H9 (cell line): ENCODE results near the gene SH3PXD2B. TPM values are rescaled to one million over a fixed set of nuclear protein-coding genes. Genes with fewer than 3 reads are reported as not detected.
"Not testable (repeated sequence)": the region's sequence is repeated elsewhere in the genome, so short reads cannot be mapped to it uniquely, and the experiment has no call there.

Experiments
- DNase-seq: peaks from one replicate; pipeline ENCODE4 v3.0.0-alpha.2; 2017
- H2AFZ ChIP-seq: one replicate; pipeline ENCODE4 v1.6.1; 2013; ENCODE audit warnings: mild to moderate bottlenecking, low read length, control low read depth, moderate library complexity
- H2AK5ac ChIP-seq: 2 replicates; pipeline ENCODE4 v1.6.1; 2013; ENCODE audit warnings: low read length, control low read depth, mixed read lengths; ENCODE audit not compliant: insufficient read length
- H2BK120ac ChIP-seq: one replicate; pipeline ENCODE4 v1.6.1; 2013; ENCODE audit warnings: low read depth, mild to moderate bottlenecking, low read length, control low read depth, inconsistent platforms; ENCODE audit not compliant: poor library complexity, severe bottlenecking
- H2BK12ac ChIP-seq: 2 replicates; pipeline ENCODE4 v1.6.1; 2013; ENCODE audit warnings: low read length, control low read depth, mixed read lengths, low read depth; ENCODE audit not compliant: insufficient read length
- H2BK15ac ChIP-seq: 2 replicates; pipeline ENCODE4 v1.6.1; 2013; ENCODE audit warnings: low read depth, low read length, control low read depth
- H2BK20ac ChIP-seq: one replicate; pipeline ENCODE4 v1.6.1; 2013; ENCODE audit warnings: low read depth, mild to moderate bottlenecking, low read length, control low read depth, inconsistent platforms; ENCODE audit not compliant: poor library complexity, severe bottlenecking
- H2BK5ac ChIP-seq: 2 replicates; pipeline ENCODE4 v1.6.1; 2013; ENCODE audit warnings: low read length, control low read depth, mixed read lengths; ENCODE audit not compliant: insufficient read length
- H3K14ac ChIP-seq: 2 replicates; pipeline ENCODE4 v1.6.1; 2013; ENCODE audit warnings: low read length, control low read depth; ENCODE audit not compliant: insufficient read depth
- H3K18ac ChIP-seq: 2 replicates; pipeline ENCODE4 v1.6.1; 2013; ENCODE audit warnings: low read depth, mild to moderate bottlenecking, mixed read lengths, low read length, control low read depth; ENCODE audit not compliant: insufficient read length
- H3K23ac ChIP-seq: 2 replicates; pipeline ENCODE4 v1.6.1; 2013; ENCODE audit warnings: low read length, control low read depth, mixed read lengths, low read depth; ENCODE audit not compliant: insufficient read length
- H3K23me2 ChIP-seq: 2 replicates; pipeline ENCODE4 v1.6.1; 2013; ENCODE audit warnings: low read depth, mild to moderate bottlenecking, mixed read lengths, low read length, control low read depth; ENCODE audit not compliant: insufficient read length, poor library complexity, severe bottlenecking
- H3K27ac ChIP-seq: 2 replicates; pipeline ENCODE4 v1.5.1; 2013; ENCODE audit warnings: low read length, control low read depth, mixed read lengths, low read depth; ENCODE audit not compliant: insufficient read length
- H3K27me3 ChIP-seq: 2 replicates; pipeline ENCODE4 v1.6.1; 2013; ENCODE audit warnings: low read length, control low read depth, inconsistent platforms; ENCODE audit not compliant: insufficient read depth
- H3K4ac ChIP-seq: 2 replicates; pipeline ENCODE4 v1.6.1; 2013; ENCODE audit warnings: low read depth, mild to moderate bottlenecking, control low read depth, inconsistent platforms, low read length, moderate library complexity
- H3K4me1 ChIP-seq: 2 replicates; pipeline ENCODE4 v1.6.1; 2013; ENCODE audit warnings: low read length, control low read depth, inconsistent platforms; ENCODE audit not compliant: insufficient read depth
- H3K4me2 ChIP-seq: 2 replicates; pipeline ENCODE4 v1.6.1; 2013; ENCODE audit warnings: low read length, control low read depth, mixed read lengths; ENCODE audit not compliant: insufficient read length, insufficient read depth
- H3K56ac ChIP-seq: 2 replicates; pipeline ENCODE4 v1.6.1; 2013; ENCODE audit warnings: low read depth, mild to moderate bottlenecking, mixed read lengths, low read length, control low read depth; ENCODE audit not compliant: insufficient read length
- H3K79me1 ChIP-seq: 2 replicates; pipeline ENCODE4 v1.6.1; 2013; ENCODE audit warnings: low read depth, mild to moderate bottlenecking, moderate library complexity, low read length, control low read depth, inconsistent platforms; ENCODE audit not compliant: insufficient read depth, poor library complexity, severe bottlenecking
- H3K79me2 ChIP-seq: 2 replicates; pipeline ENCODE4 v1.6.1; 2013; ENCODE audit warnings: low read length, control low read depth, inconsistent platforms; ENCODE audit not compliant: insufficient read depth
- H3K9ac ChIP-seq: 2 replicates; pipeline ENCODE4 v1.6.1; 2013; ENCODE audit warnings: low read length, control low read depth, mixed read lengths; ENCODE audit not compliant: insufficient read length; ENCODE audit errors: extremely low read depth
- H3K9me3 ChIP-seq: one replicate; pipeline ENCODE4 v1.6.1; 2013; ENCODE audit warnings: low read depth, low read length, inconsistent platforms; ENCODE audit not compliant: control insufficient read depth
- H3T11ph ChIP-seq: one replicate; pipeline ENCODE4 v1.6.1; 2013; ENCODE audit warnings: mild to moderate bottlenecking, low read length, control low read depth, inconsistent platforms
- H4K20me1 ChIP-seq: one replicate; pipeline ENCODE4 v1.6.1; 2013; ENCODE audit not compliant: control insufficient read depth, insufficient read length, insufficient read depth
- H4K5ac ChIP-seq: 2 replicates; pipeline ENCODE4 v1.6.1; 2013; ENCODE audit warnings: low read depth, mild to moderate bottlenecking, mixed read lengths, low read length, control low read depth; ENCODE audit not compliant: insufficient read length
- H4K8ac ChIP-seq: replicated peaks from 2 replicates; pipeline ENCODE4 v1.6.1; 2013; ENCODE audit warnings: low read length, control low read depth, mixed read lengths, low read depth; ENCODE audit not compliant: insufficient read length
- H4K91ac ChIP-seq: 2 replicates; pipeline ENCODE4 v1.6.1; 2013; ENCODE audit warnings: low read depth, mild to moderate bottlenecking, moderate library complexity, mixed read lengths, low read length, control low read depth; ENCODE audit not compliant: insufficient read length
- H3K27ac Mint-ChIP-seq, 3 experiments: 2 replicates in 2 of 3; 3 replicates in 1 of 3; pipeline ENCODE4 v1.8.0; 2020 to 2021; ENCODE audit warnings: mixed read lengths in 3 of 3, mild to moderate bottlenecking in 1 of 3, moderate library complexity in 1 of 3
- H3K27me3 Mint-ChIP-seq: 2 replicates; pipeline ENCODE4 v1.8.0; 2021; ENCODE audit warnings: low read depth, mild to moderate bottlenecking, moderate library complexity, mixed read lengths
- H3K36me3 Mint-ChIP-seq, 3 experiments: 2 replicates in 2 of 3; 3 replicates in 1 of 3; pipeline ENCODE4 v1.8.0; 2020 to 2021; ENCODE audit warnings: low read depth in 3 of 3, mixed read lengths in 3 of 3; ENCODE audit not compliant: insufficient read depth in 1 of 3
- H3K4me1 Mint-ChIP-seq, 2 experiments: 2 replicates each; pipeline ENCODE4 v1.8.0; 2020; ENCODE audit warnings: mixed read lengths in 2 of 2
- H3K4me3 Mint-ChIP-seq, 2 experiments: 2 replicates in 1 of 2; 3 replicates in 1 of 2; pipeline ENCODE4 v1.8.0; 2020 to 2021; ENCODE audit warnings: mild to moderate bottlenecking in 2 of 2, mixed read lengths in 2 of 2, moderate library complexity in 1 of 2
- H3K9me3 Mint-ChIP-seq, 2 experiments: 2 replicates in 1 of 2; 3 replicates in 1 of 2; pipeline ENCODE4 v1.8.0; 2020; ENCODE audit warnings: mild to moderate bottlenecking in 2 of 2, mixed read lengths in 2 of 2, moderate library complexity in 1 of 2
- CTCF ChIP-seq: fragments of 200-600 bp; sonication (generic); conservative IDR thresholded peaks from 3 replicates; pipeline ENCODE4 v1.8.0; 2021; ENCODE audit warnings: antibody characterized with exemption, mild to moderate bottlenecking
- WGBS: extraction: QIAGEN DNeasy Blood & Tissue Kit; methylation state at CpG from one replicate; pipeline ENCODE4 v1.1.7; 2013; ENCODE audit warnings: missing lambda C conversion rate, low lambda C conversion rate, mixed read lengths; ENCODE audit not compliant: insufficient read length; ENCODE audit errors: extremely low coverage; 5-methylcytosine and 5-hydroxymethylcytosine counted together
- total RNA-seq: library from RNA; stranded (reverse); gene quantifications from 2 replicates; pipeline ENCODE4 v1.2.1, GENCODE V29; 2021

The SH3PXD2B gene
- total RNA-seq, 1 experiment from 2014 or later: 49.0 TPM

DNA sequence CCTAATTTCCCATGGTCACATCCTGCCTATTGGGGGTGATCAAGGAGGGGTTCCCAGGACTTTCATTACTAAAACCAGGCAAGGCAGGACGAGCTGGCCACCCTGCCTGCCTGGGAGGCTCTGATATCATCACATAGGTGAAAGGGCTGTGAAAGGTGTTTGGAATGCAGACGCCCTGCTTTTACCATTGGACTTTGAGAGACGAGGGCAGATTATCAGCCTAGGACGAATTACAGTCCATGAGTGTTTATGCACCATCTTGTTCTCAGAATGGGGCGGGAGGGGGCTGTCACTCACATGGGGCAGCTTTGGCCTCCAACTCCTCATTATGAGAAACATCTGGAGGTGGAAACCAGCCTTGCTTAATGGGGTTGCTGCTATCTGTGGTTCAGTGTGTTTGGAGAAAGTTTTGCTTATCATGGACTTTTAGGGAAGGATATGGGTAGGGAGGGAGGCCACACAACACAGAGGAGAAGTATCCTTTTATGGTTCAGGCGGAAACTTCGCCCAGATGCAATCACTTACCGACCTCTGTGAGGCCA lies 101.0 kb downstream of the SH3PXD2B start:
- no peaks in the 10 kb centered on the region for H3K9me3 Mint-ChIP-seq
- H3K23ac ChIP-seq: no peak overlapping the region
- H4K5ac ChIP-seq: no peak overlapping the region
- H3K9ac ChIP-seq: no peak overlapping the region
- H3K4me1 Mint-ChIP-seq: peaks cover 0 to 2% of the 10 kb centered on the region in 2 experiments; a peak in 1 of 4 replicates
- no peaks in the 10 kb centered on the region for H3K27me3 ChIP-seq
- H3K4me2 ChIP-seq: no peak overlapping the region
- no peak overlapping the region for H2BK20ac ChIP-seq
- DNase-seq: no peak
- no peaks in the 10 kb centered on the region for H3K9me3 ChIP-seq
- no peak overlapping the region for H2AK5ac ChIP-seq
- H2BK15ac ChIP-seq: no peak overlapping the region
- no peak overlapping the region for H3K18ac ChIP-seq
- H2BK120ac ChIP-seq: no peak overlapping the region
- no peak overlapping the region for H2BK12ac ChIP-seq
- no peaks in the 10 kb centered on the region for H3K79me1 ChIP-seq
- no peak overlapping the region for H4K91ac ChIP-seq
- no peak overlapping the region for H3K56ac ChIP-seq
- no peak overlapping the region for H3T11ph ChIP-seq
- no peak overlapping the region for H3K27ac ChIP-seq
- H3K4ac ChIP-seq: no peak overlapping the region
- no peaks in the 10 kb centered on the region for H4K20me1 ChIP-seq
- no peaks in the 10 kb centered on the region for H3K23me2 ChIP-seq
- no peak overlapping the region for H3K14ac ChIP-seq
- H4K8ac ChIP-seq: no peak overlapping the region
- no peaks in the 10 kb centered on the region for H3K4me1 ChIP-seq
- no peak overlapping the region for H2AFZ ChIP-seq
- H3K27ac Mint-ChIP-seq: no peak overlapping the region; a peak in 1 of 7 replicates
- no peak for TF ChIP-seq CTCF
- no CpG with 5 or more reads among the region's 8 CpGs for WGBS
- H3K27me3 Mint-ChIP-seq: no peaks in the 10 kb centered on the region
- peaks cover 47 to 79% (median 73%) of the 10 kb centered on the region in 3 experiments for H3K36me3 Mint-ChIP-seq
- no peaks in the 10 kb centered on the region for H3K79me2 ChIP-seq
- H3K4me3 Mint-ChIP-seq: no peak overlapping the region
- no peak overlapping the region for H2BK5ac ChIP-seq

GRCh38 chr5:172352526-172352925 lies 101.8 kb downstream of the SH3PXD2B start:
- not testable (repeated sequence) for H3K79me2 ChIP-seq, H3K79me1 ChIP-seq, H2BK15ac ChIP-seq, H2BK120ac ChIP-seq, H3K14ac ChIP-seq, H2AFZ ChIP-seq, H3K56ac ChIP-seq, H3T11ph ChIP-seq, H3K18ac ChIP-seq, H3K23me2 ChIP-seq, H4K91ac ChIP-seq, H2BK20ac ChIP-seq, H3K27me3 ChIP-seq, DNase-seq, H3K4me3 Mint-ChIP-seq, H3K4ac ChIP-seq, H2AK5ac ChIP-seq, H4K8ac ChIP-seq, H3K4me2 ChIP-seq, H3K9me3 ChIP-seq, H3K4me1 ChIP-seq, H3K27me3 Mint-ChIP-seq, H4K20me1 ChIP-seq, H3K4me1 Mint-ChIP-seq, H3K9me3 Mint-ChIP-seq, H2BK5ac ChIP-seq, H2BK12ac ChIP-seq, H3K23ac ChIP-seq, H3K9ac ChIP-seq, H3K27ac Mint-ChIP-seq, H3K27ac ChIP-seq, H4K5ac ChIP-seq
- WGBS: no CpG with 5 or more reads among the region's 7 CpGs
- peaks cover 43 to 79% (median 73%) of the 10 kb centered on the region in 3 experiments for H3K36me3 Mint-ChIP-seq
